ENCODE results near the gene DMP1.
A peak's percentile ranks its signal among the peaks of the same experiment; 100 is the strongest.

The DMP1 gene

DNA sequence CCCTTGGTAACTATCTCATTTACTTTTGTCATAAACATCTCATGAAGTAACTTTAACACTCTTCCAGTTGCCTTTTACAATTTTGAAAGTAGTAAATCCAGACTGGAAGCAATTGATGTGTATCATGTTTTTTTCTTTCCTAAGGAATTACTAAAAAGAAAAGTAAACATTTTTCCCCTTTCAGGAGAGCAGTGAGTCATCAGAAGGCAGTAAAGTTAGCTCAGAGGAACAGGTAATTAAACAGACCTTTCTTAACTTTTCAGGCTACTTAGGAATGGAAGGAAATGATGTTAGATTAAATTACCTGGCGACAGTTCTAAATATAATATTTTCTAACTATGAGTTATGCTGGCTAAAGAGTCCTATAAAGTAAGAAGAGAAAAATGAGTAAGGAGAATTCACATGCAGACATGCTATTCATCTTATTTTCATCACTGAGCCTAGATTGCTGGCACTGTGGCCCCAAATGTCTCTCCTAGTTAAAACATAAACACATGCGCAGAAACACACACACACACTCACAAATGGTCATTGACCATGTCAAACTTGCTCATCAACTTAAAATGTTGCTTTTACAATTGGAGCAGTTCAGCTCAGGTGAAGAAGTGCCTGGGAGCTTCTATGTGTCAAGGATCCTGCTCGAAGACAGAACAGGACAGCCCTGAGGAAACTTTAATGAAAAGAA is 9.3 kb downstream of the DMP1 start (continued):
- TF ChIP-seq, protein P1, sequence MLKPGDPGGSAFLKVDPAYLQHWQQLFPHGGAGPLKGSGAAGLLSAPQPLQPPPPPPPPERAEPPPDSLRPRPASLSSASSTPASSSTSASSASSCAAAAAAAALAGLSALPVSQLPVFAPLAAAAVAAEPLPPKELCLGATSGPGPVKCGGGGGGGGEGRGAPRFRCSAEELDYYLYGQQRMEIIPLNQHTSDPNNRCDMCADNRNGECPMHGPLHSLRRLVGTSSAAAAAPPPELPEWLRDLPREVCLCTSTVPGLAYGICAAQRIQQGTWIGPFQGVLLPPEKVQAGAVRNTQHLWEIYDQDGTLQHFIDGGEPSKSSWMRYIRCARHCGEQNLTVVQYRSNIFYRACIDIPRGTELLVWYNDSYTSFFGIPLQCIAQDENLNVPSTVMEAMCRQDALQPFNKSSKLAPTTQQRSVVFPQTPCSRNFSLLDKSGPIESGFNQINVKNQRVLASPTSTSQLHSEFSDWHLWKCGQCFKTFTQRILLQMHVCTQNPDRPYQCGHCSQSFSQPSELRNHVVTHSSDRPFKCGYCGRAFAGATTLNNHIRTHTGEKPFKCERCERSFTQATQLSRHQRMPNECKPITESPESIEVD (tag by site-specific recombination; IDR thresholded peaks at IDR 0.05), result peak; percentile 99
- TF ChIP-seq ZNF133 (tag by site-specific recombination; IDR thresholded peaks at IDR 0.05), result no peak
- no peak for TF ChIP-seq ZFP37 (tag by site-specific recombination; IDR thresholded peaks at IDR 0.05)
- TF ChIP-seq, protein P2, sequence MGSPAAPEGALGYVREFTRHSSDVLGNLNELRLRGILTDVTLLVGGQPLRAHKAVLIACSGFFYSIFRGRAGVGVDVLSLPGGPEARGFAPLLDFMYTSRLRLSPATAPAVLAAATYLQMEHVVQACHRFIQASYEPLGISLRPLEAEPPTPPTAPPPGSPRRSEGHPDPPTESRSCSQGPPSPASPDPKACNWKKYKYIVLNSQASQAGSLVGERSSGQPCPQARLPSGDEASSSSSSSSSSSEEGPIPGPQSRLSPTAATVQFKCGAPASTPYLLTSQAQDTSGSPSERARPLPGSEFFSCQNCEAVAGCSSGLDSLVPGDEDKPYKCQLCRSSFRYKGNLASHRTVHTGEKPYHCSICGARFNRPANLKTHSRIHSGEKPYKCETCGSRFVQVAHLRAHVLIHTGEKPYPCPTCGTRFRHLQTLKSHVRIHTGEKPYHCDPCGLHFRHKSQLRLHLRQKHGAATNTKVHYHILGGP (tag by site-specific recombination; IDR thresholded peaks at IDR 0.05), result peak; percentile 99
- 0 out of 2 replicates have a peak, but pooled peaks have one; percentile 34 for TF ChIP-seq KLF10 (tag by site-specific recombination; IDR thresholded peaks at IDR 0.05)
- TF ChIP-seq, protein P3, sequence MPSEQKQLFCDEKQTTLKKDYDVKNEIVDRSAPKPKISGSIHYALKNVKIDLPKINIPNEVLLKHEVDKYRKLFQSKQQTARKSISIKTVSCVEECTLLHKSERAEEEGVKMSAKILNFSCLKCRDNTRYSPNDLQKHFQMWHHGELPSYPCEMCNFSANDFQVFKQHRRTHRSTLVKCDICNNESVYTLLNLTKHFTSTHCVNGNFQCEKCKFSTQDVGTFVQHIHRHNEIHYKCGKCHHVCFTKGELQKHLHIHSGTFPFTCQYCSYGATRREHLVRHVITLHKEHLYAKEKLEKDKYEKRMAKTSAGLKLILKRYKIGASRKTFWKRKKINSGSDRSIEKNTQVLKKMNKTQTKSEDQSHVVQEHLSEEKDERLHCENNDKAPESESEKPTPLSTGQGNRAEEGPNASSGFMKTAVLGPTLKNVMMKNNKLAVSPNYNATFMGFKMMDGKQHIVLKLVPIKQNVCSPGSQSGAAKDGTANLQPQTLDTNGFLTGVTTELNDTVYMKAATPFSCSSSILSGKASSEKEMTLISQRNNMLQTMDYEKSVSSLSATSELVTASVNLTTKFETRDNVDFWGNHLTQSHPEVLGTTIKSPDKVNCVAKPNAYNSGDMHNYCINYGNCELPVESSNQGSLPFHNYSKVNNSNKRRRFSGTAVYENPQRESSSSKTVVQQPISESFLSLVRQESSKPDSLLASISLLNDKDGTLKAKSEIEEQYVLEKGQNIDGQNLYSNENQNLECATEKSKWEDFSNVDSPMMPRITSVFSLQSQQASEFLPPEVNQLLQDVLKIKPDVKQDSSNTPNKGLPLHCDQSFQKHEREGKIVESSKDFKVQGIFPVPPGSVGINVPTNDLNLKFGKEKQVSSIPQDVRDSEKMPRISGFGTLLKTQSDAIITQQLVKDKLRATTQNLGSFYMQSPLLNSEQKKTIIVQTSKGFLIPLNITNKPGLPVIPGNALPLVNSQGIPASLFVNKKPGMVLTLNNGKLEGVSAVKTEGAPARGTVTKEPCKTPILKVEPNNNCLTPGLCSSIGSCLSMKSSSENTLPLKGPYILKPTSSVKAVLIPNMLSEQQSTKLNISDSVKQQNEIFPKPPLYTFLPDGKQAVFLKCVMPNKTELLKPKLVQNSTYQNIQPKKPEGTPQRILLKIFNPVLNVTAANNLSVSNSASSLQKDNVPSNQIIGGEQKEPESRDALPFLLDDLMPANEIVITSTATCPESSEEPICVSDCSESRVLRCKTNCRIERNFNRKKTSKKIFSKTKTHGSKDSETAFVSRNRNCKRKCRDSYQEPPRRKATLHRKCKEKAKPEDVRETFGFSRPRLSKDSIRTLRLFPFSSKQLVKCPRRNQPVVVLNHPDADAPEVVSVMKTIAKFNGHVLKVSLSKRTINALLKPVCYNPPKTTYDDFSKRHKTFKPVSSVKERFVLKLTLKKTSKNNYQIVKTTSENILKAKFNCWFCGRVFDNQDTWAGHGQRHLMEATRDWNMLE (tag by site-specific recombination; conservative IDR thresholded peaks at IDR 0.05; ENCODE audit: low read depth), result peak; percentile 35; the same call in 1 of the 2 replicates
- TF ChIP-seq, protein P4, sequence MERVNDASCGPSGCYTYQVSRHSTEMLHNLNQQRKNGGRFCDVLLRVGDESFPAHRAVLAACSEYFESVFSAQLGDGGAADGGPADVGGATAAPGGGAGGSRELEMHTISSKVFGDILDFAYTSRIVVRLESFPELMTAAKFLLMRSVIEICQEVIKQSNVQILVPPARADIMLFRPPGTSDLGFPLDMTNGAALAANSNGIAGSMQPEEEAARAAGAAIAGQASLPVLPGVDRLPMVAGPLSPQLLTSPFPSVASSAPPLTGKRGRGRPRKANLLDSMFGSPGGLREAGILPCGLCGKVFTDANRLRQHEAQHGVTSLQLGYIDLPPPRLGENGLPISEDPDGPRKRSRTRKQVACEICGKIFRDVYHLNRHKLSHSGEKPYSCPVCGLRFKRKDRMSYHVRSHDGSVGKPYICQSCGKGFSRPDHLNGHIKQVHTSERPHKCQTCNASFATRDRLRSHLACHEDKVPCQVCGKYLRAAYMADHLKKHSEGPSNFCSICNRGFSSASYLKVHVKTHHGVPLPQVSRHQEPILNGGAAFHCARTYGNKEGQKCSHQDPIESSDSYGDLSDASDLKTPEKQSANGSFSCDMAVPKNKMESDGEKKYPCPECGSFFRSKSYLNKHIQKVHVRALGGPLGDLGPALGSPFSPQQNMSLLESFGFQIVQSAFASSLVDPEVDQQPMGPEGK (tag by site-specific recombination; IDR thresholded peaks at IDR 0.05), result peak; percentile 42; the same call in 1 of the 2 replicates
- TF ChIP-seq ZNF561 (tag by site-specific recombination; IDR thresholded peaks at IDR 0.05; ENCODE audit: borderline replicate concordance), result no peak
- TF ChIP-seq YY1 (tag by site-specific recombination; IDR thresholded peaks at IDR 0.05), result no peak
- TF ChIP-seq SP7 (tag by site-specific recombination; IDR thresholded peaks at IDR 0.05), result peak; percentile 97
- TF ChIP-seq, protein P5, sequence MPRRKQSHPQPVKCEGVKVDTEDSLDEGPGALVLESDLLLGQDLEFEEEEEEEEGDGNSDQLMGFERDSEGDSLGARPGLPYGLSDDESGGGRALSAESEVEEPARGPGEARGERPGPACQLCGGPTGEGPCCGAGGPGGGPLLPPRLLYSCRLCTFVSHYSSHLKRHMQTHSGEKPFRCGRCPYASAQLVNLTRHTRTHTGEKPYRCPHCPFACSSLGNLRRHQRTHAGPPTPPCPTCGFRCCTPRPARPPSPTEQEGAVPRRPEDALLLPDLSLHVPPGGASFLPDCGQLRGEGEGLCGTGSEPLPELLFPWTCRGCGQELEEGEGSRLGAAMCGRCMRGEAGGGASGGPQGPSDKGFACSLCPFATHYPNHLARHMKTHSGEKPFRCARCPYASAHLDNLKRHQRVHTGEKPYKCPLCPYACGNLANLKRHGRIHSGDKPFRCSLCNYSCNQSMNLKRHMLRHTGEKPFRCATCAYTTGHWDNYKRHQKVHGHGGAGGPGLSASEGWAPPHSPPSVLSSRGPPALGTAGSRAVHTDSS (tag by site-specific recombination; IDR thresholded peaks at IDR 0.05), result 0 out of 2 replicates have a peak, but pooled peaks have one; percentile 9
- TF ChIP-seq SCRT2 (tag by site-specific recombination; IDR thresholded peaks at IDR 0.05), result peak; percentile 72
- TF ChIP-seq ZNF394 (tag by site-specific recombination; IDR thresholded peaks at IDR 0.05; ENCODE audit: borderline replicate concordance), result peak; percentile 72
- TF ChIP-seq, protein P6, sequence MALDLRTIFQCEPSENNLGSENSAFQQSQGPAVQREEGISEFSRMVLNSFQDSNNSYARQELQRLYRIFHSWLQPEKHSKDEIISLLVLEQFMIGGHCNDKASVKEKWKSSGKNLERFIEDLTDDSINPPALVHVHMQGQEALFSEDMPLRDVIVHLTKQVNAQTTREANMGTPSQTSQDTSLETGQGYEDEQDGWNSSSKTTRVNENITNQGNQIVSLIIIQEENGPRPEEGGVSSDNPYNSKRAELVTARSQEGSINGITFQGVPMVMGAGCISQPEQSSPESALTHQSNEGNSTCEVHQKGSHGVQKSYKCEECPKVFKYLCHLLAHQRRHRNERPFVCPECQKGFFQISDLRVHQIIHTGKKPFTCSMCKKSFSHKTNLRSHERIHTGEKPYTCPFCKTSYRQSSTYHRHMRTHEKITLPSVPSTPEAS (tag by site-specific recombination; IDR thresholded peaks at IDR 0.05), result 0 out of 2 replicates have a peak, but pooled peaks have one; percentile 6
- 0 out of 2 replicates have a peak, but pooled peaks have one; percentile 19 for TF ChIP-seq ZNF324 (tag by site-specific recombination; IDR thresholded peaks at IDR 0.05)
- TF ChIP-seq TCF7L2 (IDR thresholded peaks at IDR 0.05; ENCODE audit: borderline replicate concordance, low read depth, low read length), result peak; percentile 68
- no peak for TF ChIP-seq KLF16 (tag by site-specific recombination; IDR thresholded peaks at IDR 0.05)
- TF ChIP-seq, protein P7, sequence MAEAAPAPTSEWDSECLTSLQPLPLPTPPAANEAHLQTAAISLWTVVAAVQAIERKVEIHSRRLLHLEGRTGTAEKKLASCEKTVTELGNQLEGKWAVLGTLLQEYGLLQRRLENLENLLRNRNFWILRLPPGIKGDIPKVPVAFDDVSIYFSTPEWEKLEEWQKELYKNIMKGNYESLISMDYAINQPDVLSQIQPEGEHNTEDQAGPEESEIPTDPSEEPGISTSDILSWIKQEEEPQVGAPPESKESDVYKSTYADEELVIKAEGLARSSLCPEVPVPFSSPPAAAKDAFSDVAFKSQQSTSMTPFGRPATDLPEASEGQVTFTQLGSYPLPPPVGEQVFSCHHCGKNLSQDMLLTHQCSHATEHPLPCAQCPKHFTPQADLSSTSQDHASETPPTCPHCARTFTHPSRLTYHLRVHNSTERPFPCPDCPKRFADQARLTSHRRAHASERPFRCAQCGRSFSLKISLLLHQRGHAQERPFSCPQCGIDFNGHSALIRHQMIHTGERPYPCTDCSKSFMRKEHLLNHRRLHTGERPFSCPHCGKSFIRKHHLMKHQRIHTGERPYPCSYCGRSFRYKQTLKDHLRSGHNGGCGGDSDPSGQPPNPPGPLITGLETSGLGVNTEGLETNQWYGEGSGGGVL (tag by site-specific recombination; IDR thresholded peaks at IDR 0.05), result no peak
